Mammary epithelial cell (primary cell): ENCODE measurements around the gene TREML4.

Experiments used
- CTCF ChIP-seq, 2 donors: IDR thresholded peaks in 1 of 2; conservative IDR thresholded peaks in 1 of 2; 2 replicates each; pipeline ENCODE4 v1.5.1; 2011 to 2012; ENCODE audit warnings: inconsistent platforms in 2 of 2, low read length in 2 of 2, mild to moderate bottlenecking in 2 of 2, control low read depth in 1 of 2, low read depth in 1 of 2; ENCODE audit not compliant: insufficient read depth in 1 of 2; ENCODE audit errors: extremely low read depth in 1 of 2
- EZH2 ChIP-seq: IDR thresholded peaks from 2 replicates; pipeline ENCODE4 v1.6.1; 2012; ENCODE audit warnings: low read length, inconsistent platforms, borderline replicate concordance

DNA sequence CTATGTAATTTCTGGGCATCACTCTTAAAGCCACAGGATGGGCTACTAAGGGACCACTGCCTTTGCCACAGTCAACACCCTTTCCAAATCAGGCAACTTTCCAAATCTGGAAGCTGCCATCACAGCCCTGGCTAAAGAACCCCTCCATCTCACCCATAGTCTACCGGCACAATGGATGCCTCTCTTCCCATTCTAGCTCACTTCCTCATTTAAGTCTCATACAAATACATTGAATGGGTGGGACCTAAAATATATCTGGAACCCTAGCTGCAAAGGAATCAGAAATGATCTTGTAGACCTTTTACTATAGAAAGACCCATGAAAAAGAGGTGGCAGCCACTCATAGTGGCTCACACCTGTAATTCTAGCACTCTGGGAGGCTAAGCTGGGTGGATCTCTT lies 3.3 kb upstream of the TREML4 start:
- no peak for TF ChIP-seq CTCF (conservative IDR thresholded peaks at IDR 0.05 in 1 of 2, IDR thresholded peaks at IDR 0.05 in 1 of 2; ENCODE audit: extremely low read depth in 1 of 2, insufficient read depth in 1 of 2, low read depth in 1 of 2, low read length in 2 of 2)
- TF ChIP-seq EZH2 = no peak
